ENCODE results near the gene KIRREL1.

GRCh38 chr1:158008630-158009029, 15.2 kb downstream of the KIRREL1 start:
- TF ChIP-seq CTCF (IDR thresholded peaks at IDR 0.05; ENCODE audit: low read depth, low read length, poor library complexity, severe bottlenecking), result no peak
- TF ChIP-seq EZH2phosphoT487 (IDR thresholded peaks at IDR 0.05; ENCODE audit: borderline replicate concordance, low read length), result no peak
